NCI-H2196 (cell line): Measurements from ENCODE around the gene MRM2.
A peak's percentile ranks its signal among the peaks of the same experiment; 100 is the strongest.
"Not testable (repeated sequence)": the region's sequence is repeated elsewhere in the genome, so short reads cannot be mapped to it uniquely, and the experiment has no call there.

Experiments
- DNase-seq: peaks from one replicate; lab custom pipeline; 2025; ENCODE audit not compliant: unreplicated experiment; lab: John Stamatoyannopoulos, UW

MRM2 gene

DNA sequence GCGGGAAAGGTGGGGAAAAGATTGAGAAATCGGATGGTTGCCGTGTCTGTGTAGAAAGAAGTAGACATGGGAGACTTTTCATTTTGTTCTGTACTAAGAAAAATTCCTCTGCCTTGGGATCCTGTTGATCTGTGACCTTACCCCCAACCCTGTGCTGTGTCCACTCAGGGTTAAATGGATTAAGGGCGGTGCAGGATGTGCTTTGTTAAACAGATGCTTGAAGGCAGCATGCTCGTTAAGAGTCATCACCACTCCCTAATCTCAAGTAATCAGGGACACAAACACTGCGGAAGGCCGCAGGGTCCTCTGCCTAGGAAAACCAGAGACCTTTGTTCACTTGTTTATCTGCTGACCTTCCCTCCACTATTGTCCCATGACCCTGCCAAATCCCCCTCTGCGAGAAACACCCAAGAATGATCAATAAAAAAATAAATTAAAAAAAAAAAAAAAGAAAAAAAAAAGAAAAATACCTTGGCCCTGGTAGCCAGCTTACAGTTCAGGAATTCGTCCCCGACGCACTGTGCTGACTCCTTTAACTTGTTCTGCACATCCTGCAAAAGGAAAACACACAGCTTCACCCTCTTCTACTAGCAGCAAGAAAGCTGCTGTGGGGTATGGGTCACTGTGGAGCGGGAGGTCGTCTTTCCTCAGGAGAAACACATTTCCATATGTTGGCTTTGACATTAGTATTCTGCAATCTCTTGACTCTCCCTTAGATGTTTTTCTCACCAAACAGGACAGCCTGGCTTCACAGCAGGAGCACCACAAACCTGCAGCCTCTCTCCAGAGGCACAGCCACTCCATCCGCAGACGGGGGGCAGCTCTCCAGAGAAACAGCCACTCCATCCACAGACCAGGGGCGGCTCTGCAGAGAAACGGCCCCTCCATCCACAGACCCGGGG, 27.3 kb upstream of the MRM2 start:
- DNase-seq: not testable (repeated sequence)

DNA sequence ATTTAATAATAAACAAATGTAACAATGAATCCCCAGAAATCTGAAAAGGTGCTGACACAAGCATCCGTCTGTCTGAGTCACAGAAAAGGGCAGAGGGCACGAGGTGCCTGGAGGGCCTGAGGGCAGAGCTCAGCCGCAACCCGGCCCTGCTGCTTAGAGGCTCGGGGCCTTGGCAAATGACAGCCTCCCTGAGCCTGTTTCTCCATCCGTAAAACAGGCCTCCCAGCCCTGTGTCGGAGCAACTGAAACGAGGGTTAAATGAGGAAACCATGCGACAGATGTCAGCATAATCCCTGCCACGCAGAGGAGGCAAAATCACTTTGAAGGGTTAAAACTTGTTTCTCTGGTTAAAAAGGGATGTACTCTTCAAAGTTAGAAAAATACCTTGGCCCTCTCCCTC, 24.9 kb upstream of the MRM2 start:
- no peak for DNase-seq

DNA sequence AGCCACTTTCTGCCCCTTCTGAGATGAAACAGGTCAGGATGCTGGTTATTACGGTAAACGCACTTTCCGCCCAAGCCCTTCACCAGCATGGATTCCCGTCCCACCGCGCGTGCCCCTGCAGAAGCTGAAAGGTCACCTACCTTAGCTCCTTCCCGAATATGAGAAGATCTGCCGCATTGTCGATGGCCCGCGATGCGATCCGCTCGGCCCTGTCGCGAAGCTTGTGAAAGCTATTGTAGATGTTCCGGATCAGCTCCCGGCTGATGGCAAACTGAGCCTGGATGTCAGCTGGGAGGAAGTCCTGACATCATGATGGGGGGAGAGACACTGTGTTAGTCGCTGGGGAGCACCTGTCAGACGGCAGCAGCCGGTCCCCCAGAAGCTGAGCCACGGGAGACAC, 22.2 kb upstream of the MRM2 start:
- DNase-seq: no peak

DNA sequence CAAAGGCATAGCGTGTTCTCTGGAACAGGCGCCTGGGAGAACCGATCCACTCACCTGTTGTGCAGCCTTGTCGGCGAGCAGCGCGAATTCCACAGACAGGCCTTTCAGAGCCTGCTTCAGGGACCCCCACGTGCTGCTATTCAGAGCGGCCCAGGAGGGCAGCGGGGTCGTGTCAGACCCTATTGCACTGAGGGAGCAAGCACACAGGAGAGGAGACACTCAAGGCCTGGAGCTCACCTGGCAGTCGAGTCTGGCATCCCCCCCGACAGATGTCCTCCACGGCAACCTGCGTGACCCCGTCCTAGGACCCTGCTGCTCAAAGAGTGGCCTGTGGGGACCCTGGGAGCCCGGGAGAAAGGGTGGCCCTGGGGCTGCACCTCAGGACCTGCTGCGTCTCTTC, 21.2 kb upstream of the MRM2 start:
- no peak for DNase-seq

DNA sequence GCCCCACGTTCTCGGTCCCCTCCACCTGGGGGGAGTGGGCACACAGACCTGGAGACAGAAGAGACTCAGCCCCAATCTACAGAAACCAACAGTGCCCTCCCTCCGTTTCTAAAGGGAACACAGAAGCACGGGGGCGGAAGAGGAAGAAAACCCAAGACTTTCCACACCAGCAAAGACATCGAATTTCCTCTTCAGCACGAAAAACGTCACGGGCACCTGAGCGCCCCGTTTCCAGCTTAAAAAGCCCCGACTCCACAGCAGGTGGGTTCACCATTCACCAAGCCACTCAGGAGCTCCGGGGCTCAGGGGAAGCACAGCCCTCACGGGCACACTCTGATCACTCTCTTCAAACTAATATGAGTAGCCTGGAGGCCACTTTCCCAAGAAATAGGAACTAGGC, 19.6 kb upstream of the MRM2 start:
- no peak for DNase-seq

DNA sequence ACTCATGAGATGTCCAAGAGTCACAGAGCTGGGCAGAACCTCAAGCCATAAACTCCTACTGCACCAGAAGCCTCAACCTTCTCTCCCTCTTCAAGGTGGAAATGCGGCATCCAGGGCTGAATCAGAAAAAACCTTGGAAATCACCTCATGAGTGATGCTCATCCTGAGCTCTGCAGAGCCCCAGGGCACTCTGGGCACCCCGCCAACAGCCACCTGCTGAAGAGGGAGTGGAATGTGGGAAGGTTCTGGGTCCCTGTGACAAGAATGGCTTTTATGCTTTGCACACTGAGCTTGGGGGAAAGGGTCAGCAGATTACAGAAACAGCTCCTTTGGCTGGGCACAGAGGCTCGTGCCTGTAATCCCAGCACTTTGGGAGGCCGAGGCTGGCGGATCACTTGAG, 18.8 kb upstream of the MRM2 start:
- peak; percentile 75 for DNase-seq

DNA sequence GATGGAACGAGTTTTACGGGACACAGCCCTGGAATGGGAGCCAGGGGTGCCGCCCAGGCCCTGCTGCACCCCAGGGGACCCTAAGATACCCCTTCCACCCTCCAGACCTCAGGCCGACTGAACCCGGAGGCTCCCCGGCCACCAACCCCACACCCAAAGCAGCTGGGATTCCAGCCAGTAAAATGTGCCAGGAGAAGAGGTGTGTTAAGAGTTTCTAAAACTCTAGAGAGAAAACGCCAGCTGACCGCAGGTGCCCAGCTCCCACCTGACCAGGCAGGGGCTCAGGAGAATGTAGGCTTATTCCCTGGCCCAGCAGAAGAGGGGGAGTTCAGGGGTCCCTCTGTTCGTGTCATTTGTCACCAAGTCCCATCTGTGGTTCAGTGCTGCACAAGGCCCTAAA, 17.5 kb upstream of the MRM2 start:
- no peak for DNase-seq

DNA sequence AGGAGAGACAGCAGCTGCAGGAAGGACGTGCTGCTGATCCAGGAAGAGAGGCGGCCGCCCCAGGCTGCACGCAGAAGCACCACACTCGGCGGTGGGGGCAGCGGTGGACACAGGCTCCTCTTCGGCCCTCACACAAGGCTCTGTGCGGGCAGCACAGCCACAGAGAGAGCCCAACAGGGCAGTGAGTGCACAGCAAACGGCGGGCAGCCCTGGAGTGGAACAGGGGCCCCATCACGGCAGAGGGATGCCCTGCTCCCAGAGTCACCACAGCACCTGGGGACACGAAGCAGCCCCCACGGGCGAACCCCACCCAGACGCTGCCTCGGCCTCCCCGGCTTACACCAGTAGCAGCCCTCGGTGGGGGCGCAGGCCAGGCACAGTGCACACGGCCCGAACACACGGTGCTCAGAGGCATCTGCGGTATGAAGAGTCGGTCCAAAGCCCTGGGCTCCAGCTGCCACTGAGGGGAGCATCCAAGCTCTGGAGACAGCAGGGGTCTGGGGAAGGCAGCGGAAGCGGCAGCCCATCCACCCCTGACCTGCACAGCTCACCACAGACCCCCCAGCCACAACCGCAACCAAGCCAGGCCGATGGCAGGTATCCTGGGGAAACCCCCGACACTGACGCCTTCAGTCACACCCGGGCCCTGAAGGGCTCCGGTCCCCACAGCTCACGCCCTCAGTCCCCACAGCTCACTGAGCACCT, 16.8 kb upstream of the MRM2 start:
- no peak for DNase-seq

DNA sequence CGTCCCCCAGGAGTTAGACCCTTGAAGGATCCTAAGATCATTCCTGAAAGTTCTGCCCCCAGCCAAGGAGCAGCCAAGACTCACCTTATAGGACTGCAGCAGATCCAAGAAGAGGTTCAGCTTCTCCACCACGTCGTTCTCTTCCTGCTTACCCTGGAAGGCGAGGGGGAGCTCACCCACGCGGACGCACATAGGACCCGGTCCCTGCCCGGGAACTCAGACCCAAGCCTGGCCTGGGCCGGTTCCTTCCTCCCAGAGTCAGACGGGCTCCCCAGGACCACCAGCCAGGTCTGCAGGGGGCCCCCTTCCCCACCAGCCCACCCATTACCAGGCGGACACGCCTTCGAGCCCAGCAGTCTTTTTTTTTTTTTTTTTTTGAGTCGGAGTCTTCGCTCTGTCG, 15.6 kb upstream of the MRM2 start:
- no peak for DNase-seq

DNA sequence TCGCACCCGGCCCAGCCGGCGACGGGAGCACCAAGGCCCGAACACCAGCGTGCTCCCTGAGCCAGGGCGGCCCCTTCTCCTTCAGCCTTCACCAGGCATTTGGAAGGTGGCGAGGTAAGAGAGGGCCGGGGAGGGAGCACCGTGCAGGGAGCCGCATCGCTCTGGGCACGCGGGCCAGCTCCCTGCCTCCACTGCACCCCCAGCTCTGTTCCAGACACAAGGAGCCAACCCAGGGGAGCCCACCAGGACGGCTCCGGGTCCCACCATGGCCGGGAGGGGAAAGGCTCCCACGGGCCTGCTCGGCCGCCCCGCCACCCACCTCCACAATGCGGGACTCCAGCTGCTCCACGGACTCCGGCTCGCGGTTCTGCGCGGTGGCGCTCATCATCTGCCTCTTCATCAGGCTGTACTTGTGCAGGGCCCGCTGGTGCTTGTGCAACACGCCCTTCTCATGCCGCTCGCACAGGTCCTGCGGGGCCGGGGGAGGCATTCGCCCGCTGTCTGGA, 15.1 kb upstream of the MRM2 start:
- DNase-seq: no peak

DNA sequence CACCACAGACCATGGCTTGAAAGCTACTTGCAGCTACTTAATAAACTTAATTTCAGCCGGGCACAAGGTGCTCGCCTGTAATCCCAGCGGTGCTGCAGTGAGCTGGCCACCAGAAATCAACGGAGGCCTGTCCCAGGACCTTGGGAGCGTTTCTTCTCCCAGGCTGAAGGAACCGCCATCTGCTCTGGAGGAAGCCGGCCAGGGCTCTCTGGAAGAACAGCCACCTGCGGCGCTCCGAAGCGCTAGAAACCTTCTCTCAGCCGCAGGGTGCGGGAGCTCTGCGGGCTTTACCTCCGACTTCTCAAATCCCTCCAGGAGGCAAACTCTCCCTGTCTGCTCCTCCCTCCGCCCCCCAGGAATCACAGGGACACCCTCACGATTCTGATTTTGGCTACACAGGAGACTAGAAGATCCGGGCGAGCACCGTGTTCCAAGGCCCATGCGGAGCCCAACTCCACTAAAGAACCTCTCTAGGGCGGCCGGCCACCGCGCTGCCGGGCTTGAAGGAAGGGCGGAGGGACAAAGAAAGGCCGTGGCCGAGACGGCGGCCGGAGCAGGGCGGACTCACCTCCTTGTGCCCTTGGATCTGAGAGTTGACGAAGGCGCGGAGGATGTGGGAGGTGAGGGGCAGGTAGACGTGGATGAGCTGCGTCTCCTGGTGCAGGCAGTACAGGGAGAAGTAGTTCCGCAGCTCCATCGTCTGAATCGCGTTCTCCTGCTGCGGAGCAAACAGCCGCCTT, 14.5 kb upstream of the MRM2 start:
- no peak for DNase-seq

DNA sequence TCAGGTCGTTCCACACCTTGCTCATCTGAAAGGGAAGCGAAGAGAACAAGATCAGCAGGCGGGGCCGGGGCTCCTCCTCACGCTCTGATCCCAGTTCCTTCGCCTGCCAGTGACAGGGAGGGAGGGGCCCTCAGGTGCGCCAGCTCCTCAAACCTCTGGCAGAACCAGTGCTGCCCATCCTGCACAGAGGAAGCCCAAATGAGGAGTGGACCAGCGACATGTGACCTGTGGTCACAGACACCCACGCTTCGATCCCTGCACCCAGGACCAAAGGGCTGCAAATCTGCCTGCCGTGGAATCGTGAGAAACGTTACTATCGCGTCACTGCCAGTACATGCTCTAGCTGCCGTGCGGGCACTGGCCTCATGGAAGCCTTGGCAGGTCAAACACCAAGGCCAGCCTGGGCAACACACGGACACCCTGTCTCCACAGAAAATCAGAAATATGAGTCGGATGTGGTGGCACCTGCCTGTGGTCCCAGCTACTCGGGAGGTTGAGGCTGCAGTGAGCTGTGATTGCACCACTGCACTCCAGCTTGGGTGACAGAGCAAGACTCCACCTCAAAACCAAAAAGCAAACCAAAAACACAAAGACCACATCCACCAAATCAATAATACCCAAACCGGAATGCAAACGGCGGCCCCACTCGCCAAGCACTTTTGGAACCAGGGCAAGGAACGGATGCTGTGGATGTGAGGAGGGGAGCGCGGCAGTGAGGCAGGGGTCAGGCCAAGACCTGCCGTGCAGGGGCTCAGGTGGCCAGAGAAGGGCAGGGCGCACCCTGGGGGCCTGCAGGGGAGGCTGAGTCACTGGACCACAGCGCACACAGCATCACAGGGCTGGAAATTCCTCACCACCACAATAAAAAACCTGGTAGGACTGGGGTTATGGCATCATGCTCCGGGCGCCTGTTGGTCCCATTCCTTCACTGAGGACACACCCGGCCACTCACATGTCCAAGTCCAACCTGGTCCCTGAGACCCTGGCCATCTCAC, 13.4 kb upstream of the MRM2 start:
- no peak for DNase-seq

DNA sequence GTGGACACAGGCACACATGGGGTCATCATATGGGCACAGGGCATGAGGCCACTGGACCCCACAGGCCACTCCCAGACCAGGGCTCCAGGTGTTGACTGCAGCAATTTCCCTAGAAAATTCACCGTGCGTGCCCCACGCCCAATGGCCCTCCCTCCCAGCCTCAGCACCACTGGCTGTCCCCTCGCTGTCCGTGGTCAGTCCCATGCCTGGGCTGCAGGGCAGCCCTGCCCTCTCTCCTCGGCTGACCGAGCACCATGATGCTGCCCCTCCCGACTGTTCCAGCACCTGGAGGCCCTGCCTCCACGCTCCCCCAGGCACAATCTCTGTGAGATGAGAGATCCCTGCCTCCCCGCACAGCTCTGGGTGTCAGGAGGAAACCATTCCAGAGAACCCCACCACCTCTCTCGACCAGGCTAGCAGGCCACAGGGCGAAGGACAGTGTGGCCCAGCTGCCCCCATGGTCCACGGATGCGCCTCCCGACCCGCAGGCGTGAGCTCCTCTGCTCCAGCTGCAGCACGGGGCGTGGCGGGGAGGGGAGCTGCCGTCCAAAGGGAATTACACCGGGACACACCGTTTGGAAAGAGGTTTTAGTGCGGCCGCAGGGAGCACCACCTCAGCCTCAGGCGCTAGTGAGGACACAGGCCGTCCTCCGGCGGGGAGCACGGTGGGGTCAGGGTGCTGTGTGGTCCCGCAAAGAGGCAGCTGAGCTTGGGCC, 12.6 kb upstream of the MRM2 start:
- no peak for DNase-seq

DNA sequence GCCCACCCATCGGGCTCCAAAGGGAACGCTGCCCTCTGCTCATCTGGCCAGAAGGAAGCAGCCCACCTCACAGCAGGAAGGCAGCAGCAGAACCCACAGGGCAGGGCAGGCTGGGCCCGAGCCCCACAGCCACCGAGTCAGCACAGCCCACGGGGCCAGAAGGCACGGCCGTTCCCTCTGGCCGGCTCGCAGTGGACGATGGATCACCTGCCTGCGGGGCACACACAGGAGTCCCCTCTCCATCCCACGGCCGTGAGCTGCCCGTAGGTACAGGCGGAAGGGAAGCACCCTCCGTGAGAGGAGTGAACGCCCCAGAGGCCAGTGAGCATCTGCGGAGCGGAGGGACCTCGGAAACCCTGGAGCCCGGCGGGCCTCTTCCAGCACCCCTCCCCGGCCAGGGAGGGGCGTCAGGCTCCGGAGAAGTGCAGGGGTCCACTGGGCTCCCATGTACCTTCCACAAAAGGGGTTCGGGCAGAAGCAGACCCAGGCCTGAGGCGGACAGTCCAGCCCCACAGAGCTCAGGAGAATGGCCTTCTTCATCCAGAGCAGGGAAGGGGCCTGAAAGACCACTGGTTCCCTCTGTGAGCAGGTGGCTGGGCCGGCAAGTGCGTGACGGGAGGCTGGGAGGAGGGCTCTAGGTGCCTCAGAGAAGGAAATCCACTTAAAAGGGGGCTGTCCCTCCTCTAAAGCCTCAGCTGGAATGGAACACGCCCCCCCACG, 11.7 kb upstream of the MRM2 start:
- DNase-seq: no peak

DNA sequence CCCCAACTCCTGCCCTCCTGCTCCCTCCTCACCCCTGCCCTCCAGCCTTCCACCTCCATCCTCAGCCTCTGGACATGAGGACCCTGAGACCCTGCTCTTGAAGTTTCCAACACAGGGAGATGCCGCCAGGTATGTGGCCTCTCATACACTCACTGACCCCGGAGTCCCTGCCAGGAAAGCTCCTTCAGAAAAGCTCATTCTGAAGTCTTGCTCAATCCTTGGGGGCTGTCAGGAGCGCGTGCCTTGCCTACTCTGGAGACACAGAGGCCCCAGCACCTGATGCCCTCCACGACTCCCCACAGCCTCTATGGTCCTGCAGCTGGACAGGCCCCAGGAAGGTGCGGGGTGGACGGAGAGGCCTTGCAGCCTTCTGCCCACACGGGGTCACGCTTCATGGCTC, 11.0 kb upstream of the MRM2 start:
- DNase-seq: no peak

DNA sequence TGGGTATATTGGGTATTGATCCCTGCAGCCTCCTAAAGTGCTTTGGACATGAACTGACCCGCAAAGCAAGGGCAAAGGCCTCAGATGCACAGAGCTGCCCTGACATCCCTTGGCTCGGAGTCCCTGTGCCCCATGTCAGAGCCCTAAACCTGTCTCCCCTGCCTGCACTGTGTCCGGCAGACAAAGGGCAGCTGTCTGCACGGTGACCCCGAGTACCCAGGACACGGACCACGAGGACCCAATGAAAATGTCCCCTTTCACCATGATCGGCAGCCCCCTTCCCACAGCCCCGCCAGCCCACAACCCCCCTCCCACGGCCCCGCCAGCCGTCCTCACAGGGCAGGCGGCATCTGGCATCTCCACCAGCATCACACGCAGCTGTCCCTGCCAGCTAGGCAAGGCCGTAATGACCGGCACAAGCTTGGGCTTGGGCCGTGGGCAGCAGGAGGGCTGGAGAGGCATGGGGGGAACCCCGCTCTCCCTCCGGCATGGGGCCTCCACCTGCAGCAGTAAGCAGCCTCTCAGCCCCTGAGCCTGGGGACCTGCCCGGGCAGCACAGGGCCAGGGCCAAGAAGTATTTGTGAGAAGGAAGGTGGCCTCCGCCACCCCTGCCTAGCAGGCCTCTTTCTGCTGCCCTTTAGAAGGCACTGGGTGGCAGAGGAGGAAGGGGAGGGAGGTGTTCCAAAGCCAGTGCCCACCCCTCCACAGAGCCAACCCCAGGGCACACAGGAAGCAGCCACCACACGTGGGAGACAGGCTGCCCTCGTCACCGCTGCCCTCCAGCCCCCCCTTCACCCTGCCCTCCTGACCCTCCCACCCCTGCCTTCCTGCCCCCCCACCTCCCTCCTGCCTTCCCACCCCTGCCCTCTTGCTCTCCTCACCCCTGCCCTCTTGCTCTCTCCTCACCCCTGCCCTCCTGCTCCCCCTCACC, 10.1 kb upstream of the MRM2 start:
- DNase-seq: no peak

DNA sequence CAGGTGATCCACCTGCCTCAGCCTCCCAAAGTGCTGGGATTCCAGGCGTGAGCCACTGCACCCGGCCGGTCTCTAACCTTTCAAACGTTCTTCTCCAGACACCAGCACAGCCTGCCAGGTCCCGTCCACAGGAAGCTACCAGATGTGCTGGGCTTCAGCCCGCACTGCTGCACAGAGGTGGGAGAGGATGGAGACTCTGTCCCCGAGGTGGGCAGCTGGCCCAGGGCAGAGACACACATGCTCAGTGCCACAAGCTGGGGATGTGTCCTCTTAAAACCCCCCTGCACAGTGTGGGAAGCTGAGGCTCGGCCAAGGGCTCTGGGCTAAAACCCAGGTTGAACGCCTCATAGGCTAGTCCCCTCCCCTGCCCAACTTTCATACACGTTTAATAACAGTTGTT, 9.4 kb upstream of the MRM2 start:
- no peak for DNase-seq

DNA sequence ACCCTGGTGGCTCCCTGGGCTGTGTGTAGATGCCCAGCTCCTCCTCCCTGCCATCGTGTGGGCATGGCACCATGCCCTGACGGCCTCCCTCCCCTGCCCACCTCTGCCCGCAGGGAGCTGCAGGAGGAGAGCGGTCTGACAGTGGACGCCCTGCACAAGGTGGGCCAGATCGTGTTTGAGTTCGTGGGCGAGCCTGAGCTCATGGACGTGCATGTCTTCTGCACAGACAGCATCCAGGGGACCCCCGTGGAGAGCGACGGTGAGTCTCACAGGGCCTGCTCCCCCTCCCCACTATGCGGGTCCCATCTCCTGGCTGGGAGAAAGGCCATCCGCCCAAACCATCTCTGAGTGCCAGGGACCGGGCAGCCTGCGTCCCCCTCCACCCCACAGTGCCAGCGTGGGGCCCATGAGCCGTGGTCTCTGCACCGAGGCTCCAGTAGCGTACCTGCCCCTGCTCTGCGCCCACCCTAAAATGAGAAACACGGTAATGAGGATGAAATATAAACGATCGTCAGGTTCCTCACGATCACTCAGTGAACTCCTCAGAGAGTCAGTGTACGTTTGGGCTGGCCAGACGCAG, 7.8 kb upstream of the MRM2 start:
- DNase-seq: no peak
